Endothelial cell of umbilical vein (primary cell): ENCODE results near the gene ALDOA. TPM values are rescaled to one million over a fixed set of nuclear protein-coding genes. Genes with fewer than 3 reads are reported as not detected.

Experiments used
- BruUV-seq: library from RNA; stranded (reverse); fragments of 400-500 nt; replicated peaks from 2 replicates; lab custom pipeline; 2021; lab: Mats Ljungman, UMichigan
- CTCF ChIA-PET: fragments of 300-600, 350-600 bp; sonication (Branson Sonifier 250); formaldehyde crosslinking; loops from one replicate; lab custom pipeline; 2021; ENCODE audit warnings: antibody characterized with exemption, inconsistent platforms; lab: Charles Lee
- POLR2A ChIA-PET: fragments of 300-600, 350-600 bp; sonication (Branson Sonifier 250); formaldehyde crosslinking; loops from one replicate; lab custom pipeline; 2021; ENCODE audit warnings: antibody characterized with exemption, inconsistent platforms; lab: Charles Lee
- DNase-seq: peaks from one replicate; pipeline ENCODE4 v3.0.0-alpha.2; 2011; ENCODE audit warnings: low read depth, low spot score
- FAIRE-seq: peaks from 2 replicates; lab custom pipeline; 2011; peaks lifted over from hg19 to GRCh38; lab: Jason Lieb, UNC
- H2AFZ ChIP-seq: 2 replicates; pipeline ENCODE4 v1.6.0; 2012; ENCODE audit warnings: low read depth, low read length, control low read depth, inconsistent platforms
- H3K27ac ChIP-seq: 2 replicates; pipeline ENCODE4 v1.5.1; 2011; ENCODE audit warnings: low read depth, mild to moderate bottlenecking, control low read depth, low read length, moderate library complexity; ENCODE audit not compliant: insufficient read depth
- H3K27me3 ChIP-seq, 2 experiments: 2 replicates each; pipeline versions ENCODE4 v1.6.0 to v1.6.1; 2011; ENCODE audit warnings: low read length in 2 of 2, mixed read lengths in 1 of 2; ENCODE audit not compliant: control insufficient read depth in 2 of 2, insufficient read depth in 2 of 2
- H3K36me3 ChIP-seq, 2 experiments: 2 replicates in 1 of 2; 3 replicates in 1 of 2; pipeline ENCODE4 v1.5.1; 2011; ENCODE audit warnings: low read length in 2 of 2, mild to moderate bottlenecking in 1 of 2, moderate library complexity in 1 of 2; ENCODE audit not compliant: control insufficient read depth in 2 of 2, insufficient read depth in 2 of 2; ENCODE audit errors: extremely low read depth in 1 of 2
- H3K4me1 ChIP-seq: 3 replicates; pipeline ENCODE4 v1.5.1; 2011; ENCODE audit warnings: mild to moderate bottlenecking, low read length; ENCODE audit not compliant: control insufficient read depth, insufficient read depth; ENCODE audit errors: extremely low read depth
- H3K4me2 ChIP-seq: 2 replicates; pipeline ENCODE4 v1.6.1; 2011; ENCODE audit warnings: low read length, control low read depth, mixed read lengths; ENCODE audit not compliant: insufficient read depth
- H3K4me3 ChIP-seq, 3 experiments: fragments of 200-600 bp in 1 of 3; sonication (generic), shearing (Covaris generic) in 1 of 3; replicated peaks in 1 of 3; 2 replicates each; pipeline ENCODE4 v1.5.1; 2011 to 2016; ENCODE audit warnings: control low read depth in 3 of 3, low read length in 3 of 3, mild to moderate bottlenecking in 2 of 3, inconsistent platforms in 1 of 3, low read depth in 1 of 3, moderate library complexity in 1 of 3; ENCODE audit not compliant: insufficient read depth in 1 of 3
- H3K79me2 ChIP-seq: 2 replicates; pipeline ENCODE4 v1.6.0; 2012; ENCODE audit warnings: low read length, inconsistent platforms; ENCODE audit not compliant: control insufficient read depth, insufficient read depth
- H3K9ac ChIP-seq: replicated peaks from 2 replicates; pipeline ENCODE3; 2011; ENCODE audit warnings: low read length, control low read depth; ENCODE audit not compliant: insufficient read depth; ENCODE audit errors: extremely low read depth
- H3K9me1 ChIP-seq: replicated peaks from 3 replicates; pipeline ENCODE4 v1.6.0; 2011; ENCODE audit warnings: mild to moderate bottlenecking, low read length; ENCODE audit not compliant: control insufficient read depth, insufficient read depth; ENCODE audit errors: extremely low read depth
- H3K9me3 ChIP-seq: replicated peaks from 2 replicates; pipeline ENCODE4 v1.5.1; 2012; ENCODE audit warnings: low read length, inconsistent platforms; ENCODE audit not compliant: control insufficient read depth, insufficient read depth
- H4K20me1 ChIP-seq: replicated peaks from 2 replicates; pipeline ENCODE3; 2011; ENCODE audit warnings: mild to moderate bottlenecking, low read length; ENCODE audit not compliant: control insufficient read depth, insufficient read depth; ENCODE audit errors: extremely low read depth
- CTCF ChIP-seq, 2 donors: IDR thresholded peaks; 1 replicate in 1 of 2; 2 replicates in 1 of 2; pipeline ENCODE4 v1.5.1; 2011; ENCODE audit warnings: low read length in 2 of 2, mild to moderate bottlenecking in 2 of 2, moderate library complexity in 2 of 2, control low read depth in 1 of 2, inconsistent platforms in 1 of 2, low read depth in 1 of 2; ENCODE audit not compliant: insufficient read depth in 1 of 2; ENCODE audit errors: extremely low read depth in 1 of 2
- EZH2 ChIP-seq: IDR thresholded peaks from 2 replicates; pipeline ENCODE4 v1.6.1; 2012; ENCODE audit warnings: borderline replicate concordance, low read depth, mild to moderate bottlenecking, moderate library complexity, low read length, inconsistent platforms; ENCODE audit not compliant: severe bottlenecking
- FOS ChIP-seq: IDR thresholded peaks from 2 replicates; pipeline ENCODE4 v1.6.1; 2011; ENCODE audit warnings: mild to moderate bottlenecking, low read length, moderate library complexity, borderline replicate concordance; ENCODE audit not compliant: insufficient read depth
- GATA2 ChIP-seq: IDR thresholded peaks from 2 replicates; pipeline ENCODE4 v1.7.0; 2011; ENCODE audit warnings: low read depth, mild to moderate bottlenecking, moderate library complexity, mixed read lengths, low read length; ENCODE audit not compliant: insufficient read length, insufficient read depth
- JUN ChIP-seq: IDR thresholded peaks from 2 replicates; pipeline ENCODE4 v1.6.1; 2011; ENCODE audit warnings: borderline replicate concordance, low read depth; ENCODE audit not compliant: insufficient read length, insufficient read depth
- MAX ChIP-seq: IDR thresholded peaks from 2 replicates; pipeline ENCODE4 v1.6.1; 2011; ENCODE audit not compliant: insufficient read depth, insufficient read length
- MYC ChIP-seq: IDR thresholded peaks from one replicate; pipeline ENCODE4 v1.6.1; 2011; ENCODE audit warnings: mild to moderate bottlenecking, low read depth, low read length
- POLR2A ChIP-seq: IDR thresholded peaks from 2 replicates; pipeline ENCODE4 v1.6.1; 2012; ENCODE audit warnings: low read depth, mild to moderate bottlenecking, control low read depth, low read length
- POLR2AphosphoS5 ChIP-seq: IDR thresholded peaks from 2 replicates; pipeline ENCODE4 v1.6.1; 2012; ENCODE audit warnings: low read depth, mild to moderate bottlenecking, control low read depth, low read length, moderate library complexity; ENCODE audit not compliant: insufficient read depth
- dilution Hi-C: fragments of 300-500 bp; cut with MboI; formaldehyde crosslinking; loops from one replicate; pipeline ENCODE4 v1.15.0; 2019; ENCODE audit warnings: low sequenced_read_pairs; ENCODE audit not compliant: extremely low pct_ligation_motif_present
- intact Hi-C: fragments of 100-400 bp; cut with micrococcal nuclease; formaldehyde crosslinking; loops from one replicate; pipeline ENCODE4 v1.10.0; 2022
- polyA plus RNA-seq, 4 experiments: library from polyadenylated mRNA; depleted of rRNA in 3 of 4; stranded (reverse) in 3 of 4; unstranded in 1 of 4; fragments of >200 nt; gene quantifications; 2 replicates each; pipeline versions ENCODE4 v1.2.1 to v1.2.3, GENCODE V29; 2011 to 2012; ENCODE audit warnings: missing spikeins in 1 of 4
- total RNA-seq: library from RNA; stranded (reverse); gene quantifications from 2 replicates; pipeline ENCODE4 v1.2.3, GENCODE V29; 2021

Gene ALDOA
- total and polyA plus RNA-seq, 2 donors (not counting 3 experiments of a cell fraction or from before 2014, with no cell fraction given): 871 to 1,114 TPM

- Histone ChIP-seq H2AFZ (no peak overlapping the region), H4K20me1 (no peaks in the 10 kb centered on the region), H3K36me3 (peaks cover 16 to 39% of the 10 kb centered on the region in 2 experiments), H3K4me2 (no peak overlapping the region), H3K9me1 (no peaks in the 10 kb centered on the region), H3K9me3 (no peaks in the 10 kb centered on the region), H3K79me2 (peaks cover 5% of the 10 kb centered on the region), H3K27ac (no peak overlapping the region), H3K27me3 (no peaks in the 10 kb centered on the region), H3K4me3 (no peak overlapping the region), H3K9ac (no peak overlapping the region), H3K4me1 (peaks cover 14% of the 10 kb centered on the region)
- ChIA-PET POLR2A (no interaction called here), CTCF (interaction anchor here (1.6 kb wide), 1 partner anchor 14 kb away, joined by 5 read pairs; no protein-coding TSS in a partner anchor)
- BruUV-seq: no TSS peak
- intact Hi-C loops (no loop called here), dilution Hi-C loops (no loop called here)
- TF ChIP-seq JUN (no peak), EZH2 (no peak), FOS (no peak), MYC (no peak), GATA2 (no peak), POLR2A (no peak), CTCF (IDR thresholded peaks at IDR 0.05; ENCODE audit: extremely low read depth in 1 of 2, insufficient read depth in 1 of 2, low read depth in 1 of 2, low read length in 2 of 2) (no peak), MAX (no peak), POLR2AphosphoS5 (no peak)
- DNase-seq: no peak
- no peak for FAIRE-seq
Measured at GRCh38 chr16:30117768-30118167, 52.2 kb downstream of the ALDOA start.
